Sigmoid colon (tissue), 4 donors: ENCODE results near the gene LY9.
"Not testable (repeated sequence)": the region's sequence is repeated elsewhere in the genome, so short reads cannot be mapped to it uniquely, and the experiment has no call there.

Experiments
- POLR2A ChIP-seq, 2 donors: fragments of 450-650 bp; IDR thresholded peaks; one replicate each; pipeline ENCODE4 v1.6.1; 2016; ENCODE audit warnings: antibody characterized with exemption in 2 of 2, mild to moderate bottlenecking in 2 of 2, moderate library complexity in 2 of 2
- POLR2AphosphoS5 ChIP-seq, 4 donors: sonication (generic); formaldehyde crosslinking; IDR thresholded peaks; one replicate each; pipeline ENCODE4 v1.6.1; 2017; ENCODE audit warnings: antibody characterized with exemption in 4 of 4
- TF ChIP-seq, protein P1 (sequence below), 4 experiments: fragments of 450-650 bp in 3 of 4; fragments of 200-600 bp in 1 of 4; IDR thresholded peaks; one replicate each; pipeline ENCODE4 v1.5.1; 2016 to 2019; ENCODE audit warnings: antibody characterized with exemption in 4 of 4, mild to moderate bottlenecking in 3 of 4, moderate library complexity in 2 of 4

DNA sequence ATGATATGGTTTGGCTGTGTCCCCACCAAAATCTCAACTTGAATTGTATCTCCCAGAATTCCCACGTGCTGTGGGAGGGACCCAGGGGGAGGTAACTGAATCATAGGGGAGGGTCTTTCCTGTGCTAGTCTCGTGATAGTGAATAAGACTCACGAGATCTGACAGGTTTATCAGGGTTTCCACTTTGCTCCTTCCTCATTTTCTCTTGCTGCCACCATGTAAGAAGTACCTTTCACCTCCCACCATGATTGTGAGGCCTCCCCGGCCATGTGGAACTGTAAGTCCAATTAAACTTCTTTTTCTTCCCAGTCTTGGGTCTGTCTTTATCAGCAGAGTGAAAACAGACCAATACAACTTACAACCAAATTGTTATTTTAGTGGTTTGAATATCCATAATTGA, 71.7 kb downstream of the LY9 start:
- not testable (repeated sequence) for TF ChIP-seq POLR2AphosphoS5, POLR2A (IDR thresholded peaks at IDR 0.05)
- TF ChIP-seq, protein P1, sequence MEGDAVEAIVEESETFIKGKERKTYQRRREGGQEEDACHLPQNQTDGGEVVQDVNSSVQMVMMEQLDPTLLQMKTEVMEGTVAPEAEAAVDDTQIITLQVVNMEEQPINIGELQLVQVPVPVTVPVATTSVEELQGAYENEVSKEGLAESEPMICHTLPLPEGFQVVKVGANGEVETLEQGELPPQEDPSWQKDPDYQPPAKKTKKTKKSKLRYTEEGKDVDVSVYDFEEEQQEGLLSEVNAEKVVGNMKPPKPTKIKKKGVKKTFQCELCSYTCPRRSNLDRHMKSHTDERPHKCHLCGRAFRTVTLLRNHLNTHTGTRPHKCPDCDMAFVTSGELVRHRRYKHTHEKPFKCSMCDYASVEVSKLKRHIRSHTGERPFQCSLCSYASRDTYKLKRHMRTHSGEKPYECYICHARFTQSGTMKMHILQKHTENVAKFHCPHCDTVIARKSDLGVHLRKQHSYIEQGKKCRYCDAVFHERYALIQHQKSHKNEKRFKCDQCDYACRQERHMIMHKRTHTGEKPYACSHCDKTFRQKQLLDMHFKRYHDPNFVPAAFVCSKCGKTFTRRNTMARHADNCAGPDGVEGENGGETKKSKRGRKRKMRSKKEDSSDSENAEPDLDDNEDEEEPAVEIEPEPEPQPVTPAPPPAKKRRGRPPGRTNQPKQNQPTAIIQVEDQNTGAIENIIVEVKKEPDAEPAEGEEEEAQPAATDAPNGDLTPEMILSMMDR (IDR thresholded peaks at IDR 0.05), result not testable (repeated sequence)
